H1 (cell line): ENCODE measurements around the gene PKIB. TPM values are rescaled to one million over a fixed set of nuclear protein-coding genes. Genes with fewer than 3 reads are reported as not detected.
A peak's percentile ranks its signal among the peaks of the same experiment; 100 is the strongest.

Experiments used
- CTCF ChIA-PET: fragments of 300-600 bp; sonication (Branson Sonifier 250); formaldehyde crosslinking; loops from one replicate; lab custom pipeline; 2021; ENCODE audit not compliant: partially characterized antibody; lab: Charles Lee
- POLR2A ChIA-PET: fragments of 300-600 bp; sonication (Branson Sonifier 250); formaldehyde crosslinking; loops from one replicate; lab custom pipeline; 2021; ENCODE audit warnings: inconsistent platforms; ENCODE audit not compliant: partially characterized antibody; lab: Charles Lee
- DNase-seq, 2 experiments: peaks; one replicate each; pipeline versions ENCODE4 v3.0.0 to v3.0.0-alpha.2; 2010 to 2022; ENCODE audit warnings: low spot score in 2 of 2, low read depth in 1 of 2, mixed read lengths in 1 of 2
- FAIRE-seq: peaks from 2 replicates; lab custom pipeline; 2011; peaks lifted over from hg19 to GRCh38; lab: Jason Lieb, UNC
- H2AFZ ChIP-seq: 2 replicates; pipeline ENCODE4 v1.8.1; 2012; ENCODE audit warnings: low read length, inconsistent platforms
- H2AK5ac ChIP-seq: 2 replicates; pipeline ENCODE4 v1.6.1; 2013; ENCODE audit warnings: low read depth, low read length
- H2BK120ac ChIP-seq: replicated peaks from 2 replicates; pipeline ENCODE3; 2013; ENCODE audit warnings: low read depth, low read length, inconsistent platforms
- H2BK12ac ChIP-seq: 2 replicates; pipeline ENCODE4 v1.6.1; 2013; ENCODE audit warnings: low read depth, low read length
- H2BK15ac ChIP-seq: 2 replicates; pipeline ENCODE4 v1.6.1; 2013; ENCODE audit warnings: low read length
- H2BK20ac ChIP-seq: 2 replicates; pipeline ENCODE4 v1.6.1; 2013; ENCODE audit warnings: low read length
- H2BK5ac ChIP-seq: 2 replicates; pipeline ENCODE4 v1.6.1; 2013; ENCODE audit warnings: low read depth, low read length
- H3K14ac ChIP-seq: 2 replicates; pipeline ENCODE4 v1.6.1; 2013; ENCODE audit warnings: inconsistent platforms; ENCODE audit not compliant: insufficient read length
- H3K18ac ChIP-seq: 2 replicates; pipeline ENCODE4 v1.6.1; 2013; ENCODE audit warnings: low read length; ENCODE audit errors: extremely low read depth
- H3K23ac ChIP-seq: 2 replicates; pipeline ENCODE4 v1.6.1; 2013; ENCODE audit warnings: inconsistent platforms; ENCODE audit not compliant: insufficient read length
- H3K23me2 ChIP-seq: 2 replicates; pipeline ENCODE4 v1.6.1; 2013; ENCODE audit warnings: low read depth, low read length
- H3K27ac ChIP-seq: 2 replicates; pipeline ENCODE4 v1.6.1; 2011; ENCODE audit warnings: low read depth, low read length, inconsistent platforms
- H3K27me3 ChIP-seq, 4 experiments: replicated peaks in 1 of 4; 1 replicate in 1 of 4; 2 replicates in 3 of 4; pipeline versions ENCODE4 v1.6.1 to v1.8.1; 2011 to 2013; ENCODE audit warnings: low read length in 3 of 4, mild to moderate bottlenecking in 3 of 4, inconsistent platforms in 2 of 4, mixed read lengths in 2 of 4, moderate library complexity in 1 of 4; ENCODE audit not compliant: control insufficient read depth in 3 of 4, insufficient read depth in 3 of 4; ENCODE audit errors: extremely low read depth in 1 of 4
- H3K36me3 ChIP-seq, 4 experiments: 2 replicates each; pipeline versions ENCODE4 v1.6.1 to v1.8.1; 2011 to 2013; ENCODE audit warnings: mild to moderate bottlenecking in 4 of 4, low read length in 3 of 4, moderate library complexity in 2 of 4, control low read depth in 1 of 4, inconsistent platforms in 1 of 4; ENCODE audit not compliant: insufficient read depth in 4 of 4, control insufficient read depth in 2 of 4
- H3K4ac ChIP-seq: replicated peaks from 2 replicates; pipeline ENCODE3; 2013; ENCODE audit warnings: low read length, low read depth, mixed read lengths, inconsistent platforms; ENCODE audit not compliant: insufficient read length
- H3K4me1 ChIP-seq, 4 experiments: replicated peaks in 1 of 4; 1 replicate in 1 of 4; 2 replicates in 3 of 4; pipeline versions ENCODE4 v1.6.1 to v1.8.1; 2011 to 2013; ENCODE audit warnings: low read length in 3 of 4, inconsistent platforms in 2 of 4, mixed read lengths in 1 of 4; ENCODE audit not compliant: insufficient read depth in 4 of 4, control insufficient read depth in 3 of 4
- H3K4me2 ChIP-seq, 2 experiments: 2 replicates each; pipeline versions ENCODE4 v1.6.1 to v1.8.1; 2011 to 2013; ENCODE audit warnings: low read depth in 2 of 2, low read length in 2 of 2, control low read depth in 1 of 2, inconsistent platforms in 1 of 2, mild to moderate bottlenecking in 1 of 2; ENCODE audit not compliant: insufficient read depth in 1 of 2
- H3K4me3 ChIP-seq, 4 experiments: fragments of 200-600, 300-600 bp in 1 of 4; sonication (generic), shearing (Covaris generic), sonication (Bioruptor Twin) in 1 of 4; 2 replicates each; pipeline versions ENCODE4 v1.5.1 to v1.8.1; 2011 to 2016; ENCODE audit warnings: low read length in 4 of 4, low read depth in 3 of 4, control low read depth in 2 of 4, inconsistent platforms in 2 of 4, mild to moderate bottlenecking in 2 of 4, mixed read lengths in 1 of 4, moderate library complexity in 1 of 4; ENCODE audit not compliant: insufficient read depth in 2 of 4; ENCODE audit errors: extremely low read depth in 1 of 4
- H3K56ac ChIP-seq: replicated peaks from 2 replicates; pipeline ENCODE3; 2013; ENCODE audit warnings: low read depth, mild to moderate bottlenecking, mixed read lengths, low read length, inconsistent platforms; ENCODE audit not compliant: insufficient read length
- H3K79me1 ChIP-seq: 2 replicates; pipeline ENCODE4 v1.6.1; 2013; ENCODE audit warnings: low read depth, low read length, control low read depth
- H3K79me2 ChIP-seq, 2 experiments: 2 replicates each; pipeline versions ENCODE4 v1.6.1 to v1.8.1; 2012 to 2013; ENCODE audit warnings: low read length in 2 of 2, mild to moderate bottlenecking in 2 of 2, inconsistent platforms in 1 of 2; ENCODE audit not compliant: insufficient read depth in 2 of 2, control insufficient read depth in 1 of 2
- H3K9ac ChIP-seq, 4 experiments: replicated peaks in 1 of 4; 1 replicate in 1 of 4; 2 replicates in 3 of 4; pipeline versions ENCODE4 v1.6.1 to v1.8.1; 2011 to 2013; ENCODE audit warnings: low read depth in 3 of 4, low read length in 3 of 4, control low read depth in 2 of 4, mild to moderate bottlenecking in 2 of 4, moderate library complexity in 2 of 4, inconsistent platforms in 1 of 4; ENCODE audit errors: extremely low read depth in 1 of 4
- H3K9me3 ChIP-seq, 2 experiments: 2 replicates each; pipeline versions ENCODE4 v1.6.1 to v1.8.1; 2012 to 2013; ENCODE audit warnings: mild to moderate bottlenecking in 2 of 2, moderate library complexity in 2 of 2, control low read depth in 1 of 2, inconsistent platforms in 1 of 2, low read depth in 1 of 2, low read length in 1 of 2, mixed read lengths in 1 of 2; ENCODE audit not compliant: insufficient read depth in 2 of 2
- H4K20me1 ChIP-seq, 2 experiments: replicated peaks in 1 of 2; 2 replicates each; pipeline versions ENCODE3 to v1.8.1; 2011 to 2013; ENCODE audit warnings: inconsistent platforms in 2 of 2, low read length in 2 of 2, mild to moderate bottlenecking in 1 of 2; ENCODE audit not compliant: insufficient read depth in 2 of 2, control insufficient read depth in 1 of 2
- H4K5ac ChIP-seq: 2 replicates; pipeline ENCODE4 v1.6.1; 2013; ENCODE audit warnings: low read length, low read depth, mixed read lengths, inconsistent platforms; ENCODE audit not compliant: insufficient read length
- H4K8ac ChIP-seq: 2 replicates; pipeline ENCODE4 v1.8.0; 2013; ENCODE audit warnings: mild to moderate bottlenecking, moderate library complexity, low read length, inconsistent platforms; ENCODE audit not compliant: insufficient read depth; ENCODE audit errors: extremely low read depth
- H4K91ac ChIP-seq: replicated peaks from 2 replicates; pipeline ENCODE3; 2013; ENCODE audit warnings: low read length, mixed read lengths, inconsistent platforms; ENCODE audit not compliant: insufficient read length
- BACH1 ChIP-seq: IDR thresholded peaks from 2 replicates; pipeline ENCODE4 v1.6.1; 2012; ENCODE audit warnings: low read length, improper control_type of control experiment
- CBX5 ChIP-seq: fragments of 300-800, 300-1000 bp; sonication (generic); IDR thresholded peaks from 2 replicates; pipeline ENCODE4 v1.7.1; 2016; ENCODE audit warnings: antibody characterized with exemption, low read length, low read depth
- CBX8 ChIP-seq: fragments of 300-800, 300-1000 bp; sonication (generic); IDR thresholded peaks from 2 replicates; pipeline ENCODE4 v1.7.1; 2016; ENCODE audit warnings: low read depth, low read length, borderline replicate concordance
- FOSL1 ChIP-seq: IDR thresholded peaks from 2 replicates; pipeline ENCODE4 v1.6.1; 2011; ENCODE audit warnings: mild to moderate bottlenecking, low read depth, low read length, moderate library complexity; ENCODE audit not compliant: insufficient read depth
- GABPA ChIP-seq: IDR thresholded peaks from 2 replicates; pipeline ENCODE4 v1.6.1; 2011; ENCODE audit warnings: mild to moderate bottlenecking, low read length, moderate library complexity, borderline replicate concordance; ENCODE audit not compliant: insufficient read depth
- JUND ChIP-seq: IDR thresholded peaks from 2 replicates; pipeline ENCODE4 v1.6.1; 2011; ENCODE audit warnings: mild to moderate bottlenecking, improper control_type of control experiment, low read length
- POLR2A ChIP-seq, 2 experiments: IDR thresholded peaks; 1 replicate in 1 of 2; 2 replicates in 1 of 2; pipeline ENCODE4 v1.6.1; 2011; ENCODE audit warnings: low read depth in 2 of 2, low read length in 2 of 2, mild to moderate bottlenecking in 2 of 2; ENCODE audit errors: control extremely low read depth in 1 of 2
- SP2 ChIP-seq: IDR thresholded peaks from 2 replicates; pipeline ENCODE4 v1.6.1; 2012; ENCODE audit warnings: mild to moderate bottlenecking, low read length, inconsistent platforms
- SRF ChIP-seq: IDR thresholded peaks from 2 replicates; pipeline ENCODE4 v1.6.1; 2011; ENCODE audit warnings: mild to moderate bottlenecking, low read depth, low read length, moderate library complexity
- TEAD4 ChIP-seq: IDR thresholded peaks from 2 replicates; pipeline ENCODE4 v1.6.1; 2012; ENCODE audit warnings: low read depth, low read length, inconsistent platforms, mixed read lengths
- YY1 ChIP-seq: IDR thresholded peaks from 2 replicates; pipeline ENCODE4 v1.6.1; 2011; ENCODE audit warnings: low read depth, mild to moderate bottlenecking, low read length
- WGBS, 2 experiments: shearing (Covaris generic) in 1 of 2; methylation state at CpG; one replicate each; pipeline versions ENCODE4 v1.1.6 to v1.1.7; 2013 to 2015; ENCODE audit warnings: low lambda C conversion rate in 2 of 2, mixed read lengths in 2 of 2, inconsistent platforms in 1 of 2, low coverage in 1 of 2, missing lambda C conversion rate in 1 of 2; ENCODE audit not compliant: insufficient replicate concordance in 2 of 2, insufficient coverage in 1 of 2, insufficient read length in 1 of 2; ENCODE audit errors: extremely low coverage in 1 of 2, missing lambda C conversion rate in 1 of 2; 5-methylcytosine and 5-hydroxymethylcytosine counted together
- polyA plus RNA-seq, 7 experiments: library from polyadenylated mRNA; depleted of rRNA in 3 of 7; stranded (reverse) in 5 of 7; unstranded in 2 of 7; fragments of >200 nt in 5 of 7; fragments of 200-250 nt in 2 of 7; gene quantifications; 1 replicate in 5 of 7; 2 replicates in 1 of 7; 4 replicates in 1 of 7; pipeline versions ENCODE4 v1.2.1 to v1.2.3, GENCODE V29; 2011 to 2013; ENCODE audit warnings: missing spikeins in 2 of 7, mixed read lengths in 2 of 7
- total RNA-seq: library from RNA; stranded (reverse); fragmentation: NEBNext Ultra II Directional; extraction: Animal tissue kit (Norgen Biotek cat#: 25700); gene quantifications from 2 replicates; pipeline ENCODE4 v1.2.1, GENCODE V29; 2021
- TF ChIP-seq, protein P1 (sequence below): IDR thresholded peaks from 2 replicates; pipeline ENCODE4 v1.6.1; 2012; ENCODE audit warnings: inconsistent platforms

PKIB gene
- total and polyA plus RNA-seq, 2 of the 8 experiments (the other 6 are each of a cell fraction or from before 2014, with no cell fraction given), result 13.5 to 73.3 TPM

DNA sequence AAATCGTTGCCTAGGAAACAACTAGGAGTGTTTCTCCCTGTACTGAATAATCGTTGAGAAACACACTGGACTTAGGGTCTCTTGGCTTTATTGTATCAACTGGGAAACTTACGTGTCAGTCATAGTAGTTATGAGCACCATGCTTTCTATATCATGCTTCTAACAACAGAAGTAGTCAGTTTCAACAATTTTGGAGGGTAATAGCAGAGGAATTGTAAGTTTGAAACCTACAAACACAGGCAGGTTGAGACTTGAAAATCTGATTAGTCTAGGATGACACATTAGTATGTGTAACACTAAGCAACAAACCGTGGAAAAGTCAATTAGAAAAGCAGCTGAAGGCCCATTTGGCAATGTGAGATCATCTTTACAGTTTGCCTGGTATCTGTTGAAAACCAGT, 125.4 kb downstream of the PKIB start:
- Histone ChIP-seq H4K20me1 (no peaks in the 10 kb centered on the region), H2BK12ac (no peak overlapping the region), H3K36me3 (no peaks in the 10 kb centered on the region), H3K27ac (no peak overlapping the region), H3K18ac (no peak overlapping the region), H3K9ac (no peak overlapping the region), H3K79me1 (no peaks in the 10 kb centered on the region), H3K4me1 (peaks cover 2 to 7% (median 6%) of the 10 kb centered on the region in 4 experiments; a peak in 5 of 7 replicates), H3K27me3 (no peaks in the 10 kb centered on the region), H4K5ac (peak overlapping the region; percentile 35), H3K14ac (no peak overlapping the region), H2AK5ac (no peak overlapping the region), H3K4ac (no peak overlapping the region), H3K4me2 (no peak overlapping the region), H2BK15ac (no peak overlapping the region), H3K79me2 (no peaks in the 10 kb centered on the region), H3K9me3 (no peaks in the 10 kb centered on the region), H3K56ac (no peak overlapping the region), H2BK120ac (no peak overlapping the region), H3K23me2 (no peaks in the 10 kb centered on the region; the same call in 1 of the 2 replicates), H4K91ac (no peak overlapping the region), H2AFZ (peak overlapping the region; percentile 37; the same call in 1 of the 2 replicates), H3K23ac (no peak overlapping the region), H4K8ac (no peak overlapping the region), H2BK20ac (no peak overlapping the region), H3K4me3 (no peak overlapping the region), H2BK5ac (no peak overlapping the region)
- CTCF ChIA-PET, result interaction anchor here (0.9 kb wide), 1 partner anchor 103 kb away, joined by 3 read pairs; no protein-coding TSS in a partner anchor
- no peak for TF ChIP-seq SP2
- TF ChIP-seq POLR2A (IDR thresholded peaks at IDR 0.05; ENCODE audit: control extremely low read depth in 1 of 2, low read depth in 2 of 2, low read length in 2 of 2), result no peak
- TF ChIP-seq, protein P1, sequence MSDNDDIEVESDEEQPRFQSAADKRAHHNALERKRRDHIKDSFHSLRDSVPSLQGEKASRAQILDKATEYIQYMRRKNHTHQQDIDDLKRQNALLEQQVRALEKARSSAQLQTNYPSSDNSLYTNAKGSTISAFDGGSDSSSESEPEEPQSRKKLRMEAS, result no peak
- TF ChIP-seq YY1, result no peak
- no peak for TF ChIP-seq CBX8
- TF ChIP-seq SRF, result no peak
- TF ChIP-seq TEAD4, result no peak
- TF ChIP-seq FOSL1, result no peak
- no peak for TF ChIP-seq JUND
- TF ChIP-seq BACH1, result no peak
- TF ChIP-seq CBX5, result no peak
- no peak for TF ChIP-seq GABPA
- no peak for FAIRE-seq
- POLR2A ChIA-PET, result no interaction called here
- no peak for DNase-seq
- WGBS, 2 experiments, result 91% methylated on average over 4 of the region's 4 CpGs; no CpG with 5 or more reads in 1 of the 2 experiments
